HL-60 (cell line): ENCODE measurements around the gene WAC.

Experiments used
- DNase-seq, 2 experiments: peaks; one replicate each; pipeline ENCODE4 v3.0.0-alpha.2; 2010 to 2020; ENCODE audit warnings: low read depth in 1 of 2, low spot score in 1 of 2
- H3K27ac ChIP-seq: fragments of 250-450 bp; sonication (Bioruptor Pico); replicated peaks from 2 replicates; pipeline ENCODE4 v1.5.1; 2020; ENCODE audit warnings: mild to moderate bottlenecking, moderate library complexity
- H3K27me3 ChIP-seq: fragments of 250-450 bp; sonication (Bioruptor Pico); 2 replicates; pipeline ENCODE4 v1.5.1; 2021; ENCODE audit warnings: mild to moderate bottlenecking, moderate library complexity; ENCODE audit not compliant: insufficient read depth, poor library complexity, severe bottlenecking
- H3K4me3 ChIP-seq: replicated peaks from 2 replicates; pipeline ENCODE4 v1.5.1; 2011; ENCODE audit warnings: mild to moderate bottlenecking, control low read depth, low read length; ENCODE audit not compliant: insufficient read depth
- GABPA ChIP-seq: IDR thresholded peaks from 2 replicates; pipeline ENCODE4 v1.6.1; 2012; ENCODE audit warnings: low read depth
- POLR2AphosphoS5 ChIP-seq: IDR thresholded peaks from 2 replicates; pipeline ENCODE4 v1.6.1; 2012; ENCODE audit warnings: low read depth
- SPI1 ChIP-seq: IDR thresholded peaks from 2 replicates; pipeline ENCODE4 v1.6.1; 2012; ENCODE audit warnings: low read depth, mild to moderate bottlenecking, borderline replicate concordance
- TF ChIP-seq, protein P1 (sequence below): IDR thresholded peaks from 2 replicates; pipeline ENCODE4 v1.6.1; 2012; ENCODE audit warnings: low read depth; ENCODE audit not compliant: insufficient replicate concordance
- TF ChIP-seq, protein P2 (sequence below): IDR thresholded peaks from one replicate; pipeline ENCODE4 v1.5.1; 2011; ENCODE audit warnings: low read length, control low read depth, inconsistent platforms; ENCODE audit not compliant: insufficient read depth

The WAC gene

DNA sequence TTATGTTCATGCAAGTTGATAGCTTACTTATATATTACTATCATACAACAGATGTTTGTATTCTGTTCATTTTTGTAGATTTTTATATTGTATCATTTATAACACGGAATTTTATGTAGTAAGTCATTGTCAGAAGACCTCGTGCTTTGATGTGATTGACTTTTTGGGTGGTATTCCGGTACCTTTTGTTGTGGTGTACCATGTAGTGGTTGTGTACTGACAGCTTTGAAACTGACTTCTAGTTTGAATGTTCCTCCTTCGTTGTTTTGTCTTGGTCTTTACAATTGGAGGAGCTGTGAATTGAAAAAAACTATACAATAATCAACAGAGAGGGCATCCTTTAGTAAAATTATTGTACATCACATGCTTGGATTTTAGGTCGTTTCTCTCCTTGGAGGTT is 61.5 kb downstream of the WAC start:
- no peak for DNase-seq
- H3K27me3 ChIP-seq, result no peaks in the 10 kb centered on the region
- H3K27ac ChIP-seq, result no peak overlapping the region
- no peak overlapping the region for H3K4me3 ChIP-seq
- TF ChIP-seq POLR2AphosphoS5, result no peak
- no peak for TF ChIP-seq GABPA
- no peak for TF ChIP-seq SPI1
- TF ChIP-seq, protein P1, sequence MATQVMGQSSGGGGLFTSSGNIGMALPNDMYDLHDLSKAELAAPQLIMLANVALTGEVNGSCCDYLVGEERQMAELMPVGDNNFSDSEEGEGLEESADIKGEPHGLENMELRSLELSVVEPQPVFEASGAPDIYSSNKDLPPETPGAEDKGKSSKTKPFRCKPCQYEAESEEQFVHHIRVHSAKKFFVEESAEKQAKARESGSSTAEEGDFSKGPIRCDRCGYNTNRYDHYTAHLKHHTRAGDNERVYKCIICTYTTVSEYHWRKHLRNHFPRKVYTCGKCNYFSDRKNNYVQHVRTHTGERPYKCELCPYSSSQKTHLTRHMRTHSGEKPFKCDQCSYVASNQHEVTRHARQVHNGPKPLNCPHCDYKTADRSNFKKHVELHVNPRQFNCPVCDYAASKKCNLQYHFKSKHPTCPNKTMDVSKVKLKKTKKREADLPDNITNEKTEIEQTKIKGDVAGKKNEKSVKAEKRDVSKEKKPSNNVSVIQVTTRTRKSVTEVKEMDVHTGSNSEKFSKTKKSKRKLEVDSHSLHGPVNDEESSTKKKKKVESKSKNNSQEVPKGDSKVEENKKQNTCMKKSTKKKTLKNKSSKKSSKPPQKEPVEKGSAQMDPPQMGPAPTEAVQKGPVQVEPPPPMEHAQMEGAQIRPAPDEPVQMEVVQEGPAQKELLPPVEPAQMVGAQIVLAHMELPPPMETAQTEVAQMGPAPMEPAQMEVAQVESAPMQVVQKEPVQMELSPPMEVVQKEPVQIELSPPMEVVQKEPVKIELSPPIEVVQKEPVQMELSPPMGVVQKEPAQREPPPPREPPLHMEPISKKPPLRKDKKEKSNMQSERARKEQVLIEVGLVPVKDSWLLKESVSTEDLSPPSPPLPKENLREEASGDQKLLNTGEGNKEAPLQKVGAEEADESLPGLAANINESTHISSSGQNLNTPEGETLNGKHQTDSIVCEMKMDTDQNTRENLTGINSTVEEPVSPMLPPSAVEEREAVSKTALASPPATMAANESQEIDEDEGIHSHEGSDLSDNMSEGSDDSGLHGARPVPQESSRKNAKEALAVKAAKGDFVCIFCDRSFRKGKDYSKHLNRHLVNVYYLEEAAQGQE, result no peak
- TF ChIP-seq, protein P2, sequence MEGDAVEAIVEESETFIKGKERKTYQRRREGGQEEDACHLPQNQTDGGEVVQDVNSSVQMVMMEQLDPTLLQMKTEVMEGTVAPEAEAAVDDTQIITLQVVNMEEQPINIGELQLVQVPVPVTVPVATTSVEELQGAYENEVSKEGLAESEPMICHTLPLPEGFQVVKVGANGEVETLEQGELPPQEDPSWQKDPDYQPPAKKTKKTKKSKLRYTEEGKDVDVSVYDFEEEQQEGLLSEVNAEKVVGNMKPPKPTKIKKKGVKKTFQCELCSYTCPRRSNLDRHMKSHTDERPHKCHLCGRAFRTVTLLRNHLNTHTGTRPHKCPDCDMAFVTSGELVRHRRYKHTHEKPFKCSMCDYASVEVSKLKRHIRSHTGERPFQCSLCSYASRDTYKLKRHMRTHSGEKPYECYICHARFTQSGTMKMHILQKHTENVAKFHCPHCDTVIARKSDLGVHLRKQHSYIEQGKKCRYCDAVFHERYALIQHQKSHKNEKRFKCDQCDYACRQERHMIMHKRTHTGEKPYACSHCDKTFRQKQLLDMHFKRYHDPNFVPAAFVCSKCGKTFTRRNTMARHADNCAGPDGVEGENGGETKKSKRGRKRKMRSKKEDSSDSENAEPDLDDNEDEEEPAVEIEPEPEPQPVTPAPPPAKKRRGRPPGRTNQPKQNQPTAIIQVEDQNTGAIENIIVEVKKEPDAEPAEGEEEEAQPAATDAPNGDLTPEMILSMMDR, result no peak

DNA sequence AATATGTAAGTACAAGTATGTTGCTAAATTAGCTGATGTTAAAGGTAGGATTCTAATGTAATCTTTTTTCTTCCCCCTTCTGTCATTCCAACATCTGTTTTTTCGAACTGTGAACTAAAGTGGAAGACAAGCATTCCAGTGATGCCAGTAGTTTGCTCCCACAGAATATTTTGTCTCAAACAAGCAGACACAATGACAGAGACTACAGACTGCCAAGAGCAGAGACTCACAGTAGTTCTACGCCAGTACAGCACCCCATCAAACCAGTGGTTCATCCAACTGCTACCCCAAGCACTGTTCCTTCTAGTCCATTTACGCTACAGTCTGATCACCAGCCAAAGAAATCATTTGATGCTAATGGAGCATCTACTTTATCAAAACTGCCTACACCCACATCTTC is 62.7 kb downstream of the WAC start:
- Histone ChIP-seq H3K4me3 (no peak overlapping the region), H3K27ac (no peak overlapping the region), H3K27me3 (no peaks in the 10 kb centered on the region)
- no peak for DNase-seq
- TF ChIP-seq GABPA, result no peak
- no peak for TF ChIP-seq POLR2AphosphoS5

DNA sequence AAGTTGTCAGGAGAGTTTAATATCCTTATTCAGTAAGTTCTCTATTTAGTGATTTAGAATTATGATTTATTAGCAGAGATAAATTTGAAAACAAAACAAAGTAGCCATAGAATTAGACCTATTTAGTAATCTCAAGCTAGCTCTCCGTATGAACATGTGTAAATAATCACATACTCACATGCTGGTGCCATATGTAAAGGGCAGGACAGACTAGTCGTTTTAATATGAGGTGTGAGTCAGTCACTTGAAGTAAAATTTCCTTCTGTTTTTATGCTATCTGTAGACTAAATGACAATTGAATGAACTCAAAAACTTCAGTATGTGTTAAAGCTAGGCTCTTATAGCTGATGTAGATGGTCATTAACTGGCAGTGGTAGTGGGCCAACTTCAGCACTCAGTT is 67.1 kb downstream of the WAC start:
- TF ChIP-seq SPI1, result no peak
- TF ChIP-seq, protein P1, result no peak
- TF ChIP-seq GABPA, result no peak
- TF ChIP-seq, protein P2, result no peak
- TF ChIP-seq POLR2AphosphoS5, result no peak
- DNase-seq, result no peak
- Histone ChIP-seq H3K4me3 (no peak overlapping the region), H3K27me3 (no peaks in the 10 kb centered on the region), H3K27ac (no peak overlapping the region)

DNA sequence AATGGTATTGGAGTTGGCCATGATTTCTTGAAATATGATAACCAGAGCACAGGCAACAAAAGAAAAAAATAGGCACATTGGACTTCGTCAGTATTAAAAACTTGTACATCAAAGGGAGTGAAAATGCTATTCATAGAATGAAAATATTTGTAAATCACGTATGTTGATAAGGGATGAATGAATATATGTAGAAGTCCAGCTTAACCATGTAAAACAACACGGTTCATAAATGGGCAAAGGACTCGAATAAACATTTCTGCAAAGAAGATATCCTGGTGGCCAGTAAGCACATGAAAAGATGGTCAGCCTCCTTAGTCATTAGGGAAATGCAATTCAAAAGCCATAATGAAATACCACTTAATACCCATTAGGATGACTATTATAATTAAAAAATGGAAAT is 68.1 kb downstream of the WAC start:
- H3K4me3 ChIP-seq, result no peak overlapping the region
- H3K27ac ChIP-seq, result no peak overlapping the region
- no peak for DNase-seq
- TF ChIP-seq, protein P1, result no peak
- TF ChIP-seq GABPA (no peak), SPI1 (no peak), POLR2AphosphoS5 (no peak)
- TF ChIP-seq, protein P2, result no peak
- no peaks in the 10 kb centered on the region for H3K27me3 ChIP-seq
